Muscle of leg (tissue), 11 donors: Measurements from ENCODE around the gene NFE2L1. TPM values are rescaled to one million over a fixed set of nuclear protein-coding genes. Genes with fewer than 3 reads are reported as not detected.
"Not testable (repeated sequence)": the region's sequence is repeated elsewhere in the genome, so short reads cannot be mapped to it uniquely, and the experiment has no call there.

Experiments used
- DNase-seq: peaks from one replicate; pipeline ENCODE4 v3.0.0; 2013
- H3K27ac ChIP-seq: one replicate; pipeline ENCODE4 v1.5.1; 2013; ENCODE audit warnings: mild to moderate bottlenecking, low read length, control low read depth
- H3K27me3 ChIP-seq: one replicate; pipeline ENCODE4 v1.6.1; 2013; ENCODE audit warnings: low read length; ENCODE audit not compliant: control insufficient read depth, insufficient read depth
- H3K36me3 ChIP-seq: one replicate; pipeline ENCODE4 v1.6.1; 2013; ENCODE audit warnings: low read length; ENCODE audit not compliant: control insufficient read depth, insufficient read depth
- H3K4me1 ChIP-seq: one replicate; pipeline ENCODE4 v1.6.1; 2013; ENCODE audit warnings: low read length; ENCODE audit not compliant: control insufficient read depth, insufficient read depth
- H3K4me3 ChIP-seq: one replicate; pipeline ENCODE4 v1.5.1; 2013; ENCODE audit warnings: low read length, control low read depth
- H3K9me3 ChIP-seq: replicated peaks from 2 replicates; pipeline ENCODE4 v1.6.1; 2013; ENCODE audit warnings: low read depth, low read length; ENCODE audit not compliant: control insufficient read depth
- WGBS: methylation state at CpG from one replicate; pipeline ENCODE4 v1.1.5; 2013; ENCODE audit warnings: missing lambda C conversion rate; ENCODE audit not compliant: insufficient coverage; 5-methylcytosine and 5-hydroxymethylcytosine counted together
- polyA plus RNA-seq, 8 donors: library from polyadenylated mRNA; unstranded; fragments of 120-200 nt; gene quantifications; one replicate each; pipeline versions ENCODE4 v1.2.1 to v1.2.3, GENCODE V29; 2013; ENCODE audit warnings: inconsistent platforms in 1 of 8, low replicate concordance in 1 of 8; ENCODE audit not compliant: insufficient read length in 8 of 8, insufficient read depth in 1 of 8
- total RNA-seq: library from RNA; stranded (reverse); fragments of 120-200 nt; gene quantifications from one replicate; pipeline ENCODE4 v1.2.4, GENCODE V29; 2013

NFE2L1 gene
- total and polyA plus RNA-seq, 9 donors = 68.7 to 326 (median 251) TPM

GRCh38 chr17:48028736-48029135 lies 19.4 kb upstream of the NFE2L1 start:
- Histone ChIP-seq H3K27me3 (peaks cover 11% of the 10 kb centered on the region), H3K27ac (no peak overlapping the region), H3K4me3 (no peak overlapping the region), H3K4me1 (peaks cover 37% of the 10 kb centered on the region), H3K9me3 (no peaks in the 10 kb centered on the region), H3K36me3 (peaks cover 26% of the 10 kb centered on the region)
- no peak for DNase-seq
- no CpG with 5 or more reads among the region's 1 CpG for WGBS

- Histone ChIP-seq H3K4me1 (peaks cover 22% of the 10 kb centered on the region), H3K36me3 (peaks cover 28% of the 10 kb centered on the region), H3K4me3 (no peak overlapping the region), H3K27me3 (no peaks in the 10 kb centered on the region), H3K9me3 (no peaks in the 10 kb centered on the region), H3K27ac (peak overlapping the region; percentile 51)
- peak; percentile 81 for DNase-seq
- WGBS = 24% methylated on average over 4 of the region's 5 CpGs
These were observed 17.6 kb upstream of the NFE2L1 start for GRCh38 chr17:48030531-48030930.

GRCh38 chr17:48031966-48032365 lies 16.2 kb upstream of the NFE2L1 start:
- H3K27me3 ChIP-seq = peaks cover 6% of the 10 kb centered on the region
- DNase-seq = no peak
- H3K4me1 ChIP-seq = peaks cover 14% of the 10 kb centered on the region
- WGBS = 91% methylated on average over 3 of the region's 6 CpGs
- no peak overlapping the region for H3K27ac ChIP-seq
- H3K4me3 ChIP-seq = no peak overlapping the region
- H3K9me3 ChIP-seq = no peaks in the 10 kb centered on the region
- peaks cover 28% of the 10 kb centered on the region for H3K36me3 ChIP-seq

DNA sequence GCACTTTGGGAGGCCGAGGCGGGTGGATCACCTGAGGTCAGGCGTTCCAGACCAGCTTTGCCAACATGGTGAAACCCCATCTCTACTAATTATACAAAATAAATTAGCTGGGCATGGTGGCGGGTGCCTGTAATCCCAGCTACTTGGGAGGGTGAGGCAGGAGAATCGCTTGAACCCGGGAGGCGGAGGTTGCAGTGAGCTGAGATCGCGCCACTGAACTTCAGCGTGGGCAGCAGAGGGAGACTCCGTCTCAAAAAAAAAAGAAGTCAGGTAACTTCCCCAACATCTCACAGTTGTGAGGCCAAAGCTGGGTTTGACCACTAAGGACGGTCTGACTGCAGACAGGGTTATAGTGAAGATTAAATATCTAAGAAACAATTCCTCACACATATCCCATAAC lies 13.4 kb upstream of the NFE2L1 start:
- not testable (repeated sequence) for H3K4me3 ChIP-seq, H3K27ac ChIP-seq, H3K27me3 ChIP-seq, DNase-seq, H3K9me3 ChIP-seq
- Histone ChIP-seq H3K36me3 (peaks cover 22% of the 10 kb centered on the region), H3K4me1 (peaks cover 22% of the 10 kb centered on the region)
- WGBS = no CpG with 5 or more reads among the region's 12 CpGs

DNA sequence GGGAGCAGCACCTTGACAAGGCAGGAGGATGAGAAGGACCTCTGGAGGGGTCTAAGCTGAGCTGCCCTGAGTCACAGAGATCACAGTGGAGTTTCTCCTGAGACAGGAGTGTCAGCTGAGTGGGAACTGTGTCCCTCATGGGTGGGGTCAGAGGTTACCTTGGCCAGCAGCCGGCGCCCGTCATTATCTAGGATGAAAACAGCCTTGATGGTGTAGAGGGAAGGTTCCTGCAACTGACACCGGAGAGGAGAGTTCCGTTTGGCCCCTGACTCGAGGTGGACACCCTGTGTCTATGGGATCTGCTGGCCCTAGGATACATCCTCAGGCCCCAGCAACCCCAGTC lies 11.5 kb upstream of the NFE2L1 start:
- Histone ChIP-seq H3K4me1 (peaks cover 15% of the 10 kb centered on the region), H3K27me3 (peaks cover 6% of the 10 kb centered on the region), H3K36me3 (peaks cover 21% of the 10 kb centered on the region), H3K9me3 (no peaks in the 10 kb centered on the region), H3K27ac (no peak overlapping the region), H3K4me3 (peak overlapping the region; percentile 79)
- no peak for DNase-seq
- WGBS = 15% methylated on average over 4 of the region's 6 CpGs

DNA sequence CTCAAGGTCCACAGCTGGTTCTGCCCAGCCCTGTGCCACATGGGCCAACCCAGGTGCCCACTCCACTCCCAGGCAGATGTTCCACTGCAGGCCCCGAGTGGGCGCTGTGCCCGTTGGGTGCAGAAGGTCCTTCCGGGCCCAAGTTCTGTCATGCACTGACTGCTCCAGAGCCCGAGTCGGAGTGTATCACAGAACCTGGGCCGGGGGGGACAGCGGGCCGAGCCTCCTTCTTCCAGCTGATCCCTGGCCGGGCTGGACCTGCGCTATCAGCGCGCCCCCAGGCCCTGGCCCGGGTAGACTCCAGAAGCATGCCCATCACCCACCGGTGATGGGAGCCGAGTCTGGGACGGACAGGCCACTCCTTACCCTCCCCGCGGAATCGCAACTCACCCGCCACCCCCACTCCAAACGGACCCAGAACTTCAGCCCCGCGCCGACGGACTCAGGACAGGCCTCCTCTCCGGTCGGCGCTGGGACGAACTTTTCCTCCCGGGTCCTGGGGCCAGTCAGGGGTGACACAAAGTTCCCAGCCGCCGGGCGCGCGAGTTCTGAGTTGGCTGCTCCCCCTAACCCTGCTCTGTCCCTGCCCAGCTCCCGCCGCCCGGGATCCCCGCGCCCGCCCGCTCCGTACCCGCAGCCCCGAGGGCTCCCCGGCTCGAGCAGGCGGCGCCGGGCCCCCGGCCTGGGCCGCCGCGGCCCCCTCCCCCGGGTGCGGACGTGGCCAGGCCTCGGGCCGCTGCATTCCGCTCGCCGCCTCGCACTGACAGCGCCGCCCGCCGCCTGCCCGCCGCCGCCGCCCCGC lies 10.9 kb upstream of the NFE2L1 start, which contains the start of gene COPZ2:
Gene COPZ2 (minus strand): TSS at position 762 of the 802 bp plus-strand sequence. CDS start 20 bp downstream, at position 742.
- peak within 1 kb of the TSS; percentile 79 for H3K4me3 ChIP-seq
- peak within 1 kb of the TSS; percentile 77 for H3K27ac ChIP-seq
- under 1% methylated on average over 66 of the region's 73 CpGs for WGBS
- peak; percentile 63 for DNase-seq
- peaks cover 15% of the 10 kb centered on the region for H3K4me1 ChIP-seq
- peaks cover 6% of the 10 kb centered on the region for H3K27me3 ChIP-seq
- no peaks in the 10 kb centered on the region for H3K9me3 ChIP-seq
- H3K36me3 ChIP-seq = peaks cover 15% of the 10 kb centered on the region

GRCh38 chr17:48037838-48038323 lies 10.3 kb upstream of the NFE2L1 start:
- DNase-seq = peak; percentile 52
- peaks cover 11% of the 10 kb centered on the region for H3K36me3 ChIP-seq

GRCh38 chr17:48038687-48039086 lies 9.5 kb upstream of the NFE2L1 start:
- H3K9me3 ChIP-seq = no peaks in the 10 kb centered on the region
- peaks cover 6% of the 10 kb centered on the region for H3K27me3 ChIP-seq
- peaks cover 3% of the 10 kb centered on the region for H3K36me3 ChIP-seq
- no peak for DNase-seq
- WGBS = no CpG with 5 or more reads among the region's 2 CpGs
- H3K27ac ChIP-seq = no peak overlapping the region
- no peak overlapping the region for H3K4me3 ChIP-seq
- H3K4me1 ChIP-seq = peaks cover 15% of the 10 kb centered on the region

More at GRCh38 chr17:48037838-48038323, 10.3 kb upstream of the NFE2L1 start:
- peak overlapping the region; percentile 2 for H3K4me3 ChIP-seq
- peaks cover 15% of the 10 kb centered on the region for H3K4me1 ChIP-seq
- no peaks in the 10 kb centered on the region for H3K9me3 ChIP-seq
- WGBS = 8% methylated on average over 15 of the region's 19 CpGs
- peaks cover 6% of the 10 kb centered on the region for H3K27me3 ChIP-seq
- H3K27ac ChIP-seq = peak overlapping the region; percentile 0

DNA sequence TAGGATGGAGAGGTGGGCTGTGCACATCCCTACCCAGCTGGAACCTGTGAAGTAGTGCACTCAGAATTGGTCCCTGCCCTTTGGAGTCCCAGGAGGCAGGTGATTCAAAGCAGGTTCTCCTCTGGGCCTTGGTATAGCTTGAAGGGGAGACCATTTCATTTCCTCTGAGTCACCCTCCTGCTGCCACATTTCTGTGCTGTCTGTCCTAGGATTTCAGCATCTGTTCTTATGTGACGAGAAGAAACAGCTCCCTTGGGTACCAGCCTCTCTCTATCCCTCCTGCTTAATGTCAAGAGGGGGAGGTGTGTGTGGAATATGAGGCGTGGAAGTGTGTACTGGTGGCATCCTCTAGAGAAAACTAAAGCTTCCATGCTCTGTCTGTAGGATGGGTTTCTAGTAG lies 5.0 kb upstream of the NFE2L1 start:
- DNase-seq = no peak
- Histone ChIP-seq H3K27me3 (no peaks in the 10 kb centered on the region), H3K27ac (no peak overlapping the region), H3K4me1 (peaks cover 26% of the 10 kb centered on the region), H3K36me3 (no peaks in the 10 kb centered on the region), H3K4me3 (no peak overlapping the region), H3K9me3 (no peaks in the 10 kb centered on the region)
- no CpG with 5 or more reads among the region's 2 CpGs for WGBS

- no peak for DNase-seq
- Histone ChIP-seq H3K4me1 (peaks cover 34% of the 10 kb centered on the region), H3K4me3 (no peak overlapping the region), H3K9me3 (no peaks in the 10 kb centered on the region), H3K27me3 (no peaks in the 10 kb centered on the region), H3K36me3 (no peaks in the 10 kb centered on the region), H3K27ac (peak overlapping the region; percentile 94)
- no CpG with 5 or more reads among the region's 4 CpGs for WGBS
These were observed 3.3 kb upstream of the NFE2L1 start for GRCh38 chr17:48044851-48045250.
